AG04449 (cell line): ENCODE measurements around the gene DCAF15.

Experiments used
- CTCF ChIA-PET: fragments of 350-600 bp; formaldehyde crosslinking; extraction: SDS; loops from one replicate; lab custom pipeline; 2021; ENCODE audit warnings: antibody characterized with exemption; lab: Yijun Ruan, JAX
- POLR2A ChIA-PET: fragments of 400-600, 350-600 bp; formaldehyde crosslinking; extraction: SDS; loops from one replicate; lab custom pipeline; 2020; ENCODE audit warnings: antibody characterized with exemption, inconsistent platforms; lab: Yijun Ruan, JAX
- DNase-seq: peaks from one replicate; pipeline ENCODE4 v3.0.0-alpha.2; 2010; ENCODE audit warnings: low read depth, low spot score
- H3K4me3 ChIP-seq: 2 replicates; pipeline ENCODE4 v1.5.1; 2011; ENCODE audit warnings: low read depth, mild to moderate bottlenecking, control low read depth, low read length
- TF ChIP-seq, protein P1 (sequence below): IDR thresholded peaks from one replicate; pipeline ENCODE4 v1.5.1; 2011; ENCODE audit warnings: mild to moderate bottlenecking, moderate library complexity, low read length, control low read depth, inconsistent platforms; ENCODE audit not compliant: insufficient read depth; ENCODE audit errors: missing control alignments

DCAF15 gene

DNA sequence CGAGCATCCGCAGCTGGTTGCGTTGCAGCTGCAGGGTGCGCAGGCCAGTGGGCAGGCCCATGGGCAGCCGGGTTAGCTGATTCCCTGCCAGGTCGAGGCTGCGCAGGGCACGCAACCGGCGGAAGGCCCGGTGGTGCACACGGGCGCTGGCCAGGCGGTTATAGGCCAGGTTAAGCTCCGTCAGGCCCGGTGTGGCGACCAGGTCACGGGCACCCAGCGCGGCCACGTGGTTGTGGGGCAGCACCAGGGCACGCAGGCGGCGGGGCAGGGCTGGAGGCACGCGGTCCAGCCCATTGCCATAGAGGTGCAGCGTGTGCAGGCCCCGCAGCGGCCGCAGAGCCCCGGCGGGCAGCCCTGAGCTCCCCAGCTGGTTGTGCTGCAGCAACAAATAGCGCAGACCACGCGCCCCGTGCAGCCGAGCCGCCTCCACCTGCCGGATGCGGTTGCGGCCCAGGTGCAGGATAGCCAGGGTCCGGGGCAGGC lies 19.4 kb upstream of the DCAF15 start:
- ChIA-PET POLR2A (no interaction called here), CTCF (interaction anchor here (1.2 kb wide), 2 partner anchors 8 to 99 kb away, joined by 3 read pairs; partner anchors contain the start of gene IL27RA)
- no peak overlapping the region for H3K4me3 ChIP-seq
- DNase-seq, result no peak
- TF ChIP-seq, protein P1, sequence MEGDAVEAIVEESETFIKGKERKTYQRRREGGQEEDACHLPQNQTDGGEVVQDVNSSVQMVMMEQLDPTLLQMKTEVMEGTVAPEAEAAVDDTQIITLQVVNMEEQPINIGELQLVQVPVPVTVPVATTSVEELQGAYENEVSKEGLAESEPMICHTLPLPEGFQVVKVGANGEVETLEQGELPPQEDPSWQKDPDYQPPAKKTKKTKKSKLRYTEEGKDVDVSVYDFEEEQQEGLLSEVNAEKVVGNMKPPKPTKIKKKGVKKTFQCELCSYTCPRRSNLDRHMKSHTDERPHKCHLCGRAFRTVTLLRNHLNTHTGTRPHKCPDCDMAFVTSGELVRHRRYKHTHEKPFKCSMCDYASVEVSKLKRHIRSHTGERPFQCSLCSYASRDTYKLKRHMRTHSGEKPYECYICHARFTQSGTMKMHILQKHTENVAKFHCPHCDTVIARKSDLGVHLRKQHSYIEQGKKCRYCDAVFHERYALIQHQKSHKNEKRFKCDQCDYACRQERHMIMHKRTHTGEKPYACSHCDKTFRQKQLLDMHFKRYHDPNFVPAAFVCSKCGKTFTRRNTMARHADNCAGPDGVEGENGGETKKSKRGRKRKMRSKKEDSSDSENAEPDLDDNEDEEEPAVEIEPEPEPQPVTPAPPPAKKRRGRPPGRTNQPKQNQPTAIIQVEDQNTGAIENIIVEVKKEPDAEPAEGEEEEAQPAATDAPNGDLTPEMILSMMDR, result no peak

DNA sequence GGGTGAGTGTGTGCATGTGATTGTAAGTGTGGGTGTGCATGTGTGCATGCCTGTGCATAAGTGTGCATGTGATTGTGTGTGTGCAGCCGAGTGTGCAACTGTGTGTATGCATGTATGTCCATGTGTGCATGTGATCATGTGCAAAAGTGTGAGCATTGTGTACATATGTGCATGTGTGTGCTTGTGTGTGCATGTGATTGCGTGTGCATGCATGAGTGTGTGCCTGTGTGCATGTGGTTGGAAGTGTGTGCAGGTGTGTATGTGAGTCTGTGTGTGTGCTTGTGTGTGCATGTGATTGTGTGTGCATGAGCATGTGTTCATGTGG lies 17.6 kb upstream of the DCAF15 start:
- H3K4me3 ChIP-seq, result no peak overlapping the region
- POLR2A ChIA-PET, result no interaction called here
- no peak for DNase-seq
- CTCF ChIA-PET, result interaction anchor here (1.2 kb wide), 1 partner anchor 138 kb away, joined by 4 read pairs; the partner anchor contains the start of gene MISP3
- TF ChIP-seq, protein P1, result no peak

DNA sequence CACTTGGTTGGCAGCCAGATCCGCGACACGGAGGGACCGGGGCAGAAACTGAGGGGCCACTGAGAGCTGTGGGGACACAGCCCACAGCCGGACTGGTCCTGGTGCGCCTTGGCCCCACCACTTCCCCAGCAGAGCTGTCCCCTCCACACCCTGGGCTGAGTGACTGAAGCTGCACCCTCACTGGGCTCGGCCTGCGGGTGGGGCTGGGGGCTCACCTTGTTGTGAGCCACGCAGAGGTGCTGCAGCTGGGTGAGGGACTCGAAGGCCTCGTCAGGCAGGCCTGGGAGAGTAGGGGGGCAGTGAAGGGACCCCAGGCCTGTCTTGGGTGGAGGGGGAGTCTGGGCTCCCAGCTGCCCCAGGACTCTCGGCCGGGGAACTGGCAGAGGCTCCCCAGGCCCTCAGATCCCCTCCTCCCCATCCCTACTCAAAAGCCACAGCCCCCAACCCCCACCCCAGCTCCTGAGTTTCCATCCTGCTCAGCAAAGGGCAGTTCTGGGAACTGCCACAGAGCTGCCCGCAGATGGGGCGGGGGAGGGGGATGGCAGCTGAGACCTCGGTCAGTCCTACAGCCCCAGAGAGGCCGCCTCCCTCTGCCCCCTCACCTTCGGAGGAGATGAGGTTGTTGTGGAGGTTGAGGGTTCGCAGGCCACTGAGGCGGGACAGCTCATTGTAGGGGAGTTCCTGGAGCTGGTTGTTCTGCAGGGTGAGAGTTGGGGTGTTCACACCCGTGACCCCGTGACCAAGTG lies 16.4 kb upstream of the DCAF15 start:
- TF ChIP-seq, protein P1, result no peak
- DNase-seq, result no peak
- ChIA-PET POLR2A (no interaction called here), CTCF (no interaction called here)
- H3K4me3 ChIP-seq, result no peak overlapping the region; the same call in 1 of the 2 replicates

DNA sequence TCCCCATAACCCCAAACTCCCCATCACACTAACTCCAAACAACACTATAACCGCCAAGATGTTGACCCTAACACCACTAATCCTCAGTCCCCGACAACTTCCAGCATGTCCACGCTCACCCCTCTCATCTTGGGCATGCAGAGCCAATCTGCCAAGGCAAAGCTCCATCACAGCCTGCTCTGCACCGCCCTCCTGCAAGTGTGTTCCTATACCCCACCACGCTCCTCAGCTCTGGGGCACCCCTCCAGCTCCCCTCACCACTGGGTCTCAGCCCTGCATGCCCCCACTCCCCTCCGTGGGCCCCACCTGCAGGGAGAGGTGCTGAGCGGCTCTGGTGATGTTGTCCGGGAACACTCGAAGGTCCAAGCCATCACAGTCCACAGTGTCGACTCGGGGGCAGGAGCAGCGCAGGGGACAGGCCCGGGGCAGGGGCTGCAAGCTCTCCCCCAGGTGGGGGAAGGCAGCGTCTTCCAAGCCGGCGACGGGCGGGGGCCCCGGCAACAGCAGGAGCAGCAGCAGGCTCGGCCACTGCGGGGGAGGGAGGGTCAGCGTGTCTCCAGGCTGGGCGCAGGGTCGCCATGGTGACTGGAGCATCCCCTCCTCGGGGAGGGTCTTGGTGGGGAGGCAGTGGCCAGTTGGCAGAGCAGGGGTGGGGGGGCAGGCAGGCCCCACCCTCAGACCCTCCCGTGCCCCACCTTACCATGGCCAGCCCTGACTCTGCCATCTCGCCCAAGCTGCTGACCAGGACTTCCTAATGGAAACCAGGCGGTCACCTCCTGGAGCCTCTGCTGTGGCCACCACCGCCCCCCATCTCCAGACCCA lies 14.6 kb upstream of the DCAF15 start:
- TF ChIP-seq, protein P1, result no peak
- POLR2A ChIA-PET, result interaction anchor here (0.7 to 1.4 kb wide), 5 partner anchors 8 to 65 kb away, joined by 3 to 7 read pairs (median 3); partner anchors contain the start of gene DCAF15
- CTCF ChIA-PET, result interaction anchor here (1.0 to 1.9 kb wide), 9 partner anchors 9 to 140 kb away, joined by 3 to 11 read pairs (median 5); partner anchors contain the start of genes DCAF15 and IL27RA
- no peak for DNase-seq
- H3K4me3 ChIP-seq, result peak overlapping the region; percentile 68

DNA sequence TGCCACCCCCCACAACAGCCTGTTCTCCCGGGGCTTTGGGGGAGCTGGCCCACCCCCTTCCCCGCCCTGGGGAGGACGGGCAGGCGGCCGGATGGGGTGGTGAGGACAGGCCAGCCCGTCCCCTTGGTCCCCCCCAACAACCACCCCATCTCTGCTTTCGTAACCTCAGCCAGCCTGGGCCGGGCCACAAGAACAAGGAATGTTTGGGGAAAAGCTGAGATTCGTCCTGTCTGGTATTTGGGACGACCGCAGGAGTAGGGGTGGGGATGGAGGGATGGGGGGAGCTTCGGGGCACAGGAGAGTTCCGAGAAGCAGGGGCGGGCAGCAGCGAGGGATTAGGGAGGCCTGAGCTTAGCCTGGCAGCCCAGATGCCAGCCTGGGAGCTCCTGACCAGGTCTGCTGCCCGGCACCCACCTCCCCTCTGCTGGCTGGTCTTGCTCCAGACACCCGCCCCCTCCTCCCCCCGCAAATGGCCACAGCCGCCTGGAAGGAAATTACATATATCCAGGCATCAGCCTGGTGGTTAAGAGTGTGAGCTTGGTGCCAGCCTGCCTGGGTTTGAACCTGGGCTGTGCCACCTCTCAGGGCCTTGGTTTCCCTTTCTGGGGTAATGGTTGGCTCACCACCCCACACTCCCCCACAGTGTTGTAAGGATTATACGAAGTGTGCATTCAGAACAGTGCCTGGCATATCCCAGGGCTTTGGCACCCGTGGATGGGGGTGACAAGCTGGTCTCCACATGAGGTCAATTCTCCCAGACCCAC lies 13.8 kb upstream of the DCAF15 start, which contains the start of gene PODNL1:
TSS of gene PODNL1 (minus strand) at position 117 of the 764 bp plus-strand sequence. CDS start 236 bp downstream, outside the sequence.
- DNase-seq, result peak; percentile 47
- TF ChIP-seq, protein P1, result no peak
- ChIA-PET POLR2A (interaction anchor here (0.6 to 1.4 kb wide), 7 partner anchors 9 to 118 kb away, joined by 3 to 7 read pairs (median 3); partner anchors contain the start of gene DCAF15), CTCF (interaction anchor here (0.7 to 1.9 kb wide), 12 partner anchors 9 to 140 kb away, joined by 3 to 11 read pairs (median 4); partner anchors contain the start of genes DCAF15, IL27RA and MISP3)
- H3K4me3 ChIP-seq, result peak within 1 kb of the TSS; percentile 68
